Activated T-cell treated with anti-CD3 and anti-CD28 coated beads for 4 hours (primary cell): Measurements from ENCODE around the gene INSIG2.

ENCODE experiments used
- DNase-seq: peaks from one replicate; pipeline ENCODE4 v3.0.0-alpha.2; 2020

The INSIG2 gene

GRCh38 chr2:118131771-118132170 is 43.5 kb downstream of the INSIG2 start:
- no peak for DNase-seq

- DNase-seq = no peak
Observed at GRCh38 chr2:118133916-118134315, 45.6 kb downstream of the INSIG2 start.

GRCh38 chr2:118134650-118135049 is 46.4 kb downstream of the INSIG2 start:
- DNase-seq = no peak

- no peak for DNase-seq
Observed at GRCh38 chr2:118145207-118145606, 56.9 kb downstream of the INSIG2 start.

GRCh38 chr2:118145806-118146205 is 57.5 kb downstream of the INSIG2 start:
- no peak for DNase-seq

GRCh38 chr2:118146315-118147283 is 58.3 kb downstream of the INSIG2 start:
- no peak for DNase-seq

GRCh38 chr2:118148133-118148532 is 59.9 kb downstream of the INSIG2 start:
- DNase-seq = no peak

GRCh38 chr2:118148809-118149208 is 60.5 kb downstream of the INSIG2 start:
- DNase-seq = no peak

- DNase-seq = no peak
Observed at GRCh38 chr2:118150294-118150693, 62.0 kb downstream of the INSIG2 start.

GRCh38 chr2:118151831-118152230 is 63.6 kb downstream of the INSIG2 start:
- no peak for DNase-seq

- no peak for DNase-seq
Observed at GRCh38 chr2:118153433-118153832, 65.2 kb downstream of the INSIG2 start.

- no peak for DNase-seq
Observed at GRCh38 chr2:118154176-118154575, 65.9 kb downstream of the INSIG2 start.
